Esophagus squamous epithelium (tissue), 5 donors: ENCODE measurements around the gene CD164. TPM values are rescaled to one million over a fixed set of nuclear protein-coding genes. Genes with fewer than 3 reads are reported as not detected.

Experiments used
- DNase-seq: peaks from one replicate; lab custom pipeline; 2025; lab: John Stamatoyannopoulos, UW
- H3K27ac ChIP-seq, 4 donors: fragments of 200-600 bp; sonication (generic); one replicate each; pipeline ENCODE4 v1.5.1; 2016 to 2019; ENCODE audit warnings: mild to moderate bottlenecking in 1 of 4
- H3K27me3 ChIP-seq, 4 donors: fragments of 200-600 bp; sonication (generic); 1 replicate in 3 of 4; 2 replicates in 1 of 4; pipeline versions ENCODE4 v1.5.1 to v1.6.0; 2017 to 2021; ENCODE audit warnings: antibody characterized with exemption in 1 of 4
- H3K36me3 ChIP-seq, 3 donors: fragments of 200-600 bp; sonication (generic); one replicate each; pipeline ENCODE4 v1.5.1; 2016 to 2019
- H3K4me1 ChIP-seq, 3 donors: fragments of 200-600 bp; sonication (generic); one replicate each; pipeline ENCODE4 v1.5.1; 2017 to 2019
- H3K4me3 ChIP-seq, 4 donors: fragments of 200-600 bp; sonication (generic); 1 replicate in 3 of 4; 2 replicates in 1 of 4; pipeline ENCODE4 v1.5.1; 2016 to 2019; ENCODE audit warnings: mild to moderate bottlenecking in 2 of 4, moderate library complexity in 1 of 4
- H3K9me3 ChIP-seq, 3 donors: fragments of 200-600 bp; sonication (generic); one replicate each; pipeline ENCODE4 v1.5.1; 2016 to 2019
- POLR2A ChIP-seq, 4 donors: fragments of 450-650 bp; IDR thresholded peaks; one replicate each; pipeline ENCODE4 v1.6.1; 2017; ENCODE audit warnings: antibody characterized with exemption in 4 of 4, mild to moderate bottlenecking in 4 of 4, moderate library complexity in 3 of 4
- WGBS, 2 donors: methylation state at CpG; one replicate each; pipeline ENCODE4 v1.1.5; 2018; 5-methylcytosine and 5-hydroxymethylcytosine counted together
- intact Hi-C: fragments of 100-400 bp; cut with DNase I; formaldehyde crosslinking; loops from one replicate; pipeline ENCODE4 v1.15.0; 2022
- total RNA-seq, 4 donors: library from RNA; depleted of rRNA; stranded (reverse); fragments of >200 nt; gene quantifications; one replicate each; pipeline ENCODE4 v1.1.0, GENCODE V29; 2016
- TF ChIP-seq, protein P1 (sequence below), 6 experiments: fragments of 450-650 bp in 4 of 6; fragments of 200-600 bp in 2 of 6; sonication (generic) in 2 of 6; IDR thresholded peaks; one replicate each; pipeline ENCODE4 v1.5.1; 2016 to 2019; ENCODE audit warnings: antibody characterized with exemption in 6 of 6, mild to moderate bottlenecking in 4 of 6, moderate library complexity in 4 of 6
- donor health status: DM: yes; HTN: yes; CAD: no.

Gene CD164
- total RNA-seq, 4 donors from 2014 or later, result 60.8 to 129 (median 97.1) TPM

DNA sequence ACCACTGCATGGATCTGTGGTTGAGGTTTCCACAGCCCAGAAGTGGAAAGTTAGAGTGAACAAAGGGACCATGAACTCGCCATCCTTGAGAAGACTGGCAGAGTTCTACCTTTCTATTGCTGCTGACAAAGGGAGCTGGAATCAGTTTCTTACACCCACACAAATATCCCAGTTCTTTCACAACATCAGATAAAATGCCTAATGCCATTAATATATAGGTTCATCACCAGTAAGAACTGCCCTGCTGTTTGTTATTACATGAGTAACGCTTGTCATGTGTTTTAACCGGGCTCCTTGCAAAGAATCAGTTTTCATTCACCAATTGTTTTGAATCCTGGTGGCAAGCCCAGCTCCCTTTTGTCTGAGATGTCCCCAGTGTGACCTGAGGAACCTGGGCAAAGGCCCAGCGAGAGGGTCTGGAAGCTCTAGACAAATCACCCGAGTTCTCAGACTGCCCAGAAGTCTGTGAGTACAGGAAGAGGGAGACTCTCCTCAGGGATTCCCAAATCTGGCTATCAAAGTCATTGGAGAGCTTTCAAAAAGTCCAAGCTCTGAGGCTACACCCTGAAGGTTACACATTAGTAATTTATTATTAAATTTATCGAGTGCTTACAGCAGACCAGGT lies 7.5 kb upstream of the CD164 start:
- Histone ChIP-seq H3K4me3 (no peak overlapping the region), H3K27me3 (no peaks in the 10 kb centered on the region), H3K4me1 (peaks cover 0 to 31% (median 3%) of the 10 kb centered on the region in 3 donors), H3K36me3 (no peaks in the 10 kb centered on the region), H3K9me3 (no peaks in the 10 kb centered on the region), H3K27ac (no peak overlapping the region)
- no peak for TF ChIP-seq POLR2A (IDR thresholded peaks at IDR 0.05)
- 34 to 49% methylated on average over 5 to 6 of the region's 6 CpGs for WGBS, 2 donors
- no peak for DNase-seq
- intact Hi-C loops, result loop anchor here (10.0 kb wide), 1 partner anchor 205 kb away; no protein-coding TSS in a partner anchor

DNA sequence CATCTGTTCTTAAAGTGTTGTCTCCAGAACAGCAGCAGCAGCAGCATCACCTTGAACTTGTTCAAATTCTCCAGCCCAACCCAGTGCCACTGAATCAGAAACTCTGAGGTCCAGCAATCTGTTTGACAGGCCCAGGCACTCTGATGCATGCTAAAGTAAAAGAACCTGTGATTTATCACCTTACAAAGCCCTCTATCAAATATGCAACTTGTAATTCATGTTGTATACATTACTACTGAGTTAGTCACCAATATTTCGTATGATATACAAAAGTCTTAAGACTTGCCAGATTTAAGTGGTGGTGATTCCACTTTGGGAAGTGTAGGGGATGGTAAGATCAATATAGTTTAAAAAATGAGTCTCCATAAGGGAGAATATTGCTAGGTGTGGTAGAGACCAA lies 6.0 kb upstream of the CD164 start:
- TF ChIP-seq POLR2A (IDR thresholded peaks at IDR 0.05), result no peak
- TF ChIP-seq, protein P1, sequence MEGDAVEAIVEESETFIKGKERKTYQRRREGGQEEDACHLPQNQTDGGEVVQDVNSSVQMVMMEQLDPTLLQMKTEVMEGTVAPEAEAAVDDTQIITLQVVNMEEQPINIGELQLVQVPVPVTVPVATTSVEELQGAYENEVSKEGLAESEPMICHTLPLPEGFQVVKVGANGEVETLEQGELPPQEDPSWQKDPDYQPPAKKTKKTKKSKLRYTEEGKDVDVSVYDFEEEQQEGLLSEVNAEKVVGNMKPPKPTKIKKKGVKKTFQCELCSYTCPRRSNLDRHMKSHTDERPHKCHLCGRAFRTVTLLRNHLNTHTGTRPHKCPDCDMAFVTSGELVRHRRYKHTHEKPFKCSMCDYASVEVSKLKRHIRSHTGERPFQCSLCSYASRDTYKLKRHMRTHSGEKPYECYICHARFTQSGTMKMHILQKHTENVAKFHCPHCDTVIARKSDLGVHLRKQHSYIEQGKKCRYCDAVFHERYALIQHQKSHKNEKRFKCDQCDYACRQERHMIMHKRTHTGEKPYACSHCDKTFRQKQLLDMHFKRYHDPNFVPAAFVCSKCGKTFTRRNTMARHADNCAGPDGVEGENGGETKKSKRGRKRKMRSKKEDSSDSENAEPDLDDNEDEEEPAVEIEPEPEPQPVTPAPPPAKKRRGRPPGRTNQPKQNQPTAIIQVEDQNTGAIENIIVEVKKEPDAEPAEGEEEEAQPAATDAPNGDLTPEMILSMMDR (IDR thresholded peaks at IDR 0.05), result no peak
- Histone ChIP-seq H3K4me1 (peaks cover 7 to 35% (median 15%) of the 10 kb centered on the region in 3 donors), H3K9me3 (no peaks in the 10 kb centered on the region), H3K27me3 (no peaks in the 10 kb centered on the region), H3K4me3 (no peak overlapping the region), H3K36me3 (no peaks in the 10 kb centered on the region), H3K27ac (no peak overlapping the region)
- 16 to 47% methylated on average over 1 of the region's 1 CpG for WGBS, 2 donors
- intact Hi-C loops, result loop anchor here (10.0 kb wide), 1 partner anchor 203 kb away; no protein-coding TSS in a partner anchor
- DNase-seq, result no peak

DNA sequence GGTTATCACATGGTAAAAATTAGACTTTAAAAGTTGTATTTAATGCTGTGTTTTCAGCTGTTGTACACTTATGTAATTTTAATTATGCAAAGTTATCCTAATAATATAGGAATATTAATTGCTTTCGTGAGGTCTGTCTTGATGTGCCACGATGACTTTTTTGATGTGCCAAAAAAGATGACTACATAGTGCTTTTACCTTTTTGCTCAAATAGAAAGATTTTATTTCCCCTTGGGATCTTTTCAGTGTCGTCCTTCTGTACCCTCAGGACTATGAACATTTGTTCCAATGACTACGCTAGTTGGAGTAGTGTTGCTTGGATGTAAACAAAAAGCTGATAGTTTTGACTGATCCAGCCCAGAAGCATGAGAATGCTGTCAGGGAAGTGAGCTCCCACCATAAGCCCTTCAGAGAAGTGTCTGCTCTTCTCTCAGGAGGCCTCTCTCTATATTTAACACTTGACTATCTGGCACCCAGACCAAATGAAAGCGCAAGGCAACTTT lies 1.2 kb upstream of the CD164 start:
- H3K9me3 ChIP-seq, result no peaks in the 10 kb centered on the region
- TF ChIP-seq POLR2A (IDR thresholded peaks at IDR 0.05), result no peak
- TF ChIP-seq, protein P1 (IDR thresholded peaks at IDR 0.05), result peak in 1 of 6 experiments; percentile 2
- no peaks in the 10 kb centered on the region for H3K27me3 ChIP-seq
- intact Hi-C loops, result loop anchor here (10.0 kb wide), 1 partner anchor 199 kb away; no protein-coding TSS in a partner anchor
- peaks cover 0 to 8% (median 0%) of the 10 kb centered on the region in 3 donors for H3K36me3 ChIP-seq
- H3K27ac ChIP-seq, result peak overlapping the region; percentile 100
- H3K4me3 ChIP-seq, result peak overlapping the region; percentile 80 to 97 (median 95)
- DNase-seq, result no peak
- peaks cover 7 to 48% (median 18%) of the 10 kb centered on the region in 3 donors for H3K4me1 ChIP-seq
- 7 to 8% methylated on average over 5 of the region's 5 CpGs for WGBS, 2 donors

DNA sequence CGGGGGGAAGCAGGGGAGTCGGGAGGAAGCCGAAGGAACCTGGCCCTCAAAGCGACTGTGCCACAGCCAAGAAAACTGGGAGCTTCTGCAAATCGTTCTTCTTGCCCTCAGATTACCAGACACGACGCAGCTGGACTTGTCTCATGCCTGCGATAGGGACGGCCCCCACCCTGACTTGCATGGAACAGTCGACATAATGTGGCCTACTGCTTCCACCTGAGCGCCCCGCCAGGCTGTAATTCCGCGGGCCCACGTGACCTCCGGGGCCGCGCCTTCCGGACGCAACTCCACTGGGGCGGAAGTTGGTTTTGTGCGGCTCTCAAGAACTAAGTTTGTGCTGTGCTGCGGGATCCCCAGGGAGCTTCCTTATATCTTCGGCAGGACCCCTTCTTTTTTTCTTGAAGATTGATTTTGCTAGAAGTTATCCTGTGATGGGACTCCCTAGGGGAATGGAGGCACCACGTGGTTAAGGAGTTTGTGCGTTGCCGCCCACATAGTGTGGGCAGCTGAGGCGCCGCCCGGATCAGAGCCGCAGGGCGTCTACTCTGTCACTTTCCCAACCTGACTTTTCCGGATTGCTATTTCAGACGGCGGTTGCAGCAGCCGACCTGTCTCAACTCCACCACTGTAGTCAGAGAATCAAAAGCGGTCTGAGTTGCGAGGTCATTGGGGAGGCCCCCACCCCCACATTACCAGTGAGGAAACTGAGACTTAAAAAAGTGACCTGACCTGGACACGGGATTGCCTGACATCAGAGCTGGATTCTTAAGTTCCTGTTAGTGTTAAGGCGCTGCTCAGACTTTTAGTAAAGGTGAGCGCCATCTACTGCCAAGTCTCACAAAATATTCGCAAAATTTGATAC lies 540 bp upstream of the CD164 start:
- peaks cover 7 to 55% (median 18%) of the 10 kb centered on the region in 3 donors for H3K4me1 ChIP-seq
- TF ChIP-seq, protein P1 (IDR thresholded peaks at IDR 0.05), result peak; percentile 36 to 63 (median 54)
- peak in 2 of 4 donors; percentile 25 to 55 for TF ChIP-seq POLR2A (IDR thresholded peaks at IDR 0.05)
- no peaks in the 10 kb centered on the region for H3K27me3 ChIP-seq
- peaks cover 0 to 15% (median 1%) of the 10 kb centered on the region in 3 donors for H3K36me3 ChIP-seq
- H3K4me3 ChIP-seq, result peak overlapping the region; percentile 80 to 97 (median 95)
- no peaks in the 10 kb centered on the region for H3K9me3 ChIP-seq
- peak; percentile 87 for DNase-seq
- intact Hi-C loops, result loop anchor here (10.0 kb wide), 1 partner anchor 198 kb away; no protein-coding TSS in a partner anchor
- WGBS, 2 donors, result 1% methylated on average over 31 to 32 of the region's 42 CpGs
- peak overlapping the region; percentile 100 for H3K27ac ChIP-seq

DNA sequence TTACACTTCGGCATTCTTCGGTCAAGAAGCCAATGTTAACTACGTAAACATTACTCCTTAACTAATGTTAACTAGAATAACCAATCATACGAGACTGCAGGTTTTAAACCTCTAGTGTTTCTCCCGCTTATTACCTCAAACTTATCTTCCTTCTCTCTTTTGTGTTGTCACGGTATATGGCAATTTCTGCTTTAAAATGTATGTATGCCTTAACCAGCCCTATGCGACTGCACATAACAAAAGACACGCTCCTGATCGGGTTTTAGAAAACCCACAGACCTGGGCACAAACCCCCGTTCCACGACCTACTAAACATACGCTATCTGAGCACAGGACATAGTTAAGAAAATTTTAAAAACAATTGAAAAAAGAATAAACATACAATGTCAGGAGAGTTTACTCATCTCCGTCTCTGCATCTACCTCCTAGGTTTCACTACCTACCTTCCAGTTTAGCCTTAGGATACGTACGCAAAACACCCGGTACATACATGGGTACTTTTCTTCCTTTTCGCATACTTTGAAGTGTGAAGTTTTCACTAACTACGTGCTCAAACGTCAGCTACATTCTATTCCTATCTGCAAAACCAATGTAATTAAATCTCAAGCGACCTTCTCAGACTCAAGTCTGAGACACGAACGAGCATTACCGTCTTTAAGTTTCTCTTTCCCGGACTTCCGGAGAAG lies 1.1 kb downstream of the CD164 start:
- no peaks in the 10 kb centered on the region for H3K27me3 ChIP-seq
- no peaks in the 10 kb centered on the region for H3K9me3 ChIP-seq
- H3K36me3 ChIP-seq, result peaks cover 0 to 31% (median 3%) of the 10 kb centered on the region in 3 donors
- H3K4me1 ChIP-seq, result peaks cover 7 to 67% (median 18%) of the 10 kb centered on the region in 3 donors
- H3K4me3 ChIP-seq, result peak overlapping the region; percentile 80 to 97 (median 95)
- peak overlapping the region; percentile 100 for H3K27ac ChIP-seq
- WGBS, 2 donors, result 0% methylated on average over 24 to 25 of the region's 25 CpGs
- intact Hi-C loops, result loop anchor here (10.0 kb wide), 1 partner anchor 196 kb away; no protein-coding TSS in a partner anchor
- TF ChIP-seq, protein P1 (IDR thresholded peaks at IDR 0.05), result no peak
- no peak for TF ChIP-seq POLR2A (IDR thresholded peaks at IDR 0.05)
- DNase-seq, result no peak
